Kidney tubule cell (primary cell): Measurements from ENCODE around the gene SNX25.
"Not testable (repeated sequence)": the region's sequence is repeated elsewhere in the genome, so short reads cannot be mapped to it uniquely, and the experiment has no call there.

Source experiments
- DNase-seq: peaks from one replicate; pipeline ENCODE4 v3.0.0-alpha.2; 2018; ENCODE audit warnings: low spot score

The SNX25 gene

DNA sequence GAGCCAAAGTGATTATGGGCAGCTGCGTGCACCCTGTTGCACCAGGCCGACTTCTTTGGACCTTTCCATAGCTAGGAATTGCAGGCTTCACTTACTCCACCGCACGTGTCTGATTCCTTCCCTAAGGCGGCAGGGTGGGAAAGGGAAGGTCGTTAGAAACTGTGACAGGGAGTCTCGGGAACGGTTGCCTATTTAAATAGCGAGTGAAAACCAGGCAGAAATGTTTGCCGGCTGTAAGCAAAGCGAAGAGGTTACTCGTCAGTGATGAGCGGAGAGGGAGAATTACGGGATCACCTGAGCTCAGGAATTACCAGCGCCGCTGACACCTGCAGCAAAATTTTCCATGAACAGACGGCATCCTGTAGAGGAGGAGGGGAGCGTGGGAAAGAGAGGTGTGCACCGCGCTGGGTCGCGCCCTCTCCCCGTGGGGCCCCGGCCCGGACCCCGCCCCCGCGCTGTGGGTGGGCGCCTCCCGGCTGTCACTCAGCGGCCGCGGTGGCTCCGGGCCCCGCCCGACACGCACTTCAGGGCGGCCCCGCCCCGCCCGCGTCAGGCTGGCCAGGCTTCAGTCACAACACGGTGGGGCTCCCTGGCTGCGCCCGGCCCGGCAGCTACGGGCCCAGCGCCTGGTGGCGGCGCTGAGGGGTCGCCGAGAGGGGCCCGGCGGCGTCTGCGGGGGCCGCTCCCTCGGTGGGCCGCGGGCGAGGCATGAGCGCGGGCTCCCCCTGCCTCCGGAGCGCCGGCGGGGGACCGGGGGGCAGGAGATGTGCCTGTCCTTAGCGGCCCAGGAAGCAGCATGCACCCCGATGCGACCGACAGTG, at the start of gene SNX25:
Gene SNX25 (plus strand): TSS at position 568 of the 821 bp plus-strand sequence. CDS start 229 bp downstream, at position 797.
- peak; percentile 88 for DNase-seq

DNA sequence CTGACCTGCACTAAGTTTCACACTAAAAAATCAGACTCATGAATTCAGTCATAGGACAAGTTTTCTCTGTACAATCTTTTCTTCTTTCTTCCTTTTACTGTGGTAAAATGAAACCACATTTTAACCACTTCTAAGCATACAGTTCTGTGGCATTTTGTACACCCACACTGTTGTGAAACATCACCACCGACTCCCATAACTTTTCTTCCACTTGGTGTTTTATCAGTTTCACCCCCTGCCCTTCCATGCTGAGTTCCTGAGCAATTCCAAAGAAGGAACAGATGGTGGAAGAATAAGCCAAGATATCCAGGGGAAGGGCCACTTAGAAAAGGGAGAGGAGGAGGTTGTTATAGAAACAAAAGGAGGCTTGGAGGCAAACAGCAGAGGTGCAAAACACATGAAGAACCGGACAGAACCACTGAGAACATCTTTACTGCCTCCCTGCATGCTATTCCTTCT, 43.8 kb upstream of the SNX25 start:
- no peak for DNase-seq

DNA sequence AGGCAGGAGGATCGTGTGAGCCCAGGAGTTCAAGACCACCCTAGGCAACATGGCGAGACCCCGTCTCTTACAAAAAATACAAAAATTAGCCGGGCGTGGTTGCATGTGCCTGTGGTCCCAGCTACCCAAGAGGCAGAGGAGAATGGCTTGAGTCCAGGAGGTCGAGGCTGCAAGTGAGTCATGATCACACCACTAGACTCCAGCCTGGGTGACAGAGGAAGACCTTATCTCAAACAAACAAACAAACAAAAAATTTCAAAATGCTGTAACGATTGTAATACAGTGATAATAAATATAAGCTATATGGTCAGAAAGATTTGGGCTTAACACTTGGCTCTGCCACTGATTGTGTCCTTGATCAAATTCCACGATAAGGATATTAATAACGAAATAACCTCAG, 42.2 kb upstream of the SNX25 start:
- no peak for DNase-seq

DNA sequence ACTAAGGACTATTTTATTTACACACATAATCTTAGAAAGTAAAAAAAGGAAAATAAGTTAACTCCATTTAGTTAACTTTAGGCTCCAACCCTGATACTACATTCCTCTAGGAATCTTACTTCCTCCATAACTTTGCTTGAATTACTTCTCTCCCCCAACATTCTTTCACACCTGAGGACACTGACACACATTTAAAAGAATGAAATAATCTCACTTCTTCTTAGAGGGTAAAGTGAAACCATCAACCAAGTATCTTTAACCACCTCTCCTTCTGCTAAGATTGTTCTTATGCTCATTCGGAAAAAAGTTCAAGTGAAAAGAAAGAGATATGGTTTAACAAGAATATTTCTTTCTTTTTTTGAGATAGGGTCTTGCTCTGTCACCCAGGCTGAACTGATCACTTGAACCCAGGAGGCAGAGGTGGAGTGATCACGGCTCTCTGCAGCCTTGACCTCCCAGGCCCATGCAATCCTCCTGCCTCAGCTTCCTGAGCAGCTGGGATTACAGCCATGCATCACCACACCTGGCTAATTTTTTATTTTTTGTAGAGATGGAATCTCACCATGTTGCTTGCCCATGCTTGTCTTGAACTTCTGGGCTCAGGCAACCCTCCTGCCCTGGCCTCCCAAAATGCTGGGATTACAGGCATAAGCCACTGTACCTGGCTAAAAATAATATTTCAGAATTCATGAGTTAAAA, 37.9 kb upstream of the SNX25 start:
- DNase-seq: peak; percentile 34

DNA sequence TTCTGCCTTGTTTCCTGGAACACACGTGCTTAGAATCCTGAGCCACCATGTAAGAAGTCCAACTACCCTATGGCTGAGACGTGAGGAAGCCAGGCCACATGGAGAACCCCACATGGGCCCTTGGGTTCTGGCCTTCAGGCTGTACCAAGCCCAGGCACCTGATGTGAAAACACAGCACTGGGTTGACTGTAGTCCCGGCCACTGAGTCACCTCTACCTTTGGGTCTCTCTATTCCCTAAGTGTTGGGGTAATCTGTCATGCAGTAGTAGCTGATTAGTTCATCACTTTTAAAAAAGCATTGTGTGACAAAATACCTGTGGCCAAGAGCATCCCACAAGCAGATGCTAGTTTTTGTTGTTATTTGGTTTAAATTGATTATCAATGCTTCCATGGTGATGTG, 29.9 kb upstream of the SNX25 start:
- DNase-seq: no peak

DNA sequence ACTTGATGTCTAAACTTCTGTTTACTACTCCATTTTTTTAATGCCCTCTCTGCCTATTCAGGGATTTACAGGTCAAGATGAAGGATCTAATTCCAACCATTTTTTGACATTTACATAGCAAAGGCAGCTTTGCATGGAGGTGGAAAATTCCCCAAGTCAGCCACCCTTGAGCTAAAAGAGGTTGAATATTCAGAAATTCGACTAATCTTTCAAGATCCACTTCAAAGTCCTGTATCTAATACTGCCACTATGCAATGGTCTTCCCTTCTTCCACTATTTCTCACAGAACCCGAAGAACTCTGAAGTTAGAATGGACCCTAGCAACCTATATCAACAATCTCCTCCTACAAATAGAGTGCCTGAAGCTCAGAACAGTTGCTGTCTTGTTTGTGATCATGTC, 27.2 kb upstream of the SNX25 start:
- DNase-seq: no peak

DNA sequence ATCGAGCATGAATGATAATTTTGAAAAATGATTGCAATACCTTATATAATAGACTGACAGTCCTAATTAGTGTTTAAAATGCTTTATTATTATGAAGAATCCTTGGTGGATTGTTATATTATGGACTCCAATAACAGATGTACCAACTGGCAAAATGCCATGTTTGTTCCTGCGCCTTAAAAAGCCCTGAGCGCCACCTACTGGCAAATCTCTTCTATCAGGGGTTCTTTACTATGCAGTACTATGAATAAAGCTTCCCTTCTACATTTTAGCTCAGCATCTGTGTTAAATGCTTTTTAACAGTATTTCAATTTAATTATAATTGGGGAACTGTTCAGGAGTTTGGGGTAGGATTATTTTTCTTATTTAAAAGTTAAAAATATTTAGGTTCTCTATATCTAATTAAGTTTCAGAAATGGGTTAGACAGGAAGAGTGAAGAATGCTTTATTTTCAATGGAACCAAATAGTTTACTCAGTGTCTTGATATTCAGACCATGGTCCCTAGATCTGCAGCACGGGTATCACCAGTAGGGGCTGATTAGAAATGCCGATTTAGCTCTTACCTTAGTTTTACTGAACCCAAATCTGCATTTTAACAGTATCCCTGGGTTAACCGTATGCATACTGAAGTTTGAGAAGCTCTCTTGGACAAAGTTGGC, 25.6 kb upstream of the SNX25 start:
- peak; percentile 84 for DNase-seq

DNA sequence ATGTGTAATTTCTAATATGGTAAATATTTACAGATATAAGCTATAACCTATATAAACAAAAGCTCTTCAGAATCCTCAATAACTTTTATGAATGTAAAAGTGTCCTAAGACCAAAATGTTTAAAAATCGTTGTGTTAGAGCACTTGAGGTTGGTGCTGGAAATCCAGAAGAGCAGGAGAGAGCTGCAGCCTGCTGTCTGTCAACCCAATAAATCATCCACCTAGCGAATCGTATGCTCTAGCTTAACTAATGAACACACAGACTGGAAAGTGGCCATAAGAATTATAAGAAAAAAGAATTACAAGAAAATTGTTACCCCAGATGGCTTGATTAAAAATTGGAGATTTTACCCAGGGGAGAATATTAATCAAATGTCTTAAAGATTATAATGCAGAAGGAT, 22.6 kb upstream of the SNX25 start:
- DNase-seq: no peak

DNA sequence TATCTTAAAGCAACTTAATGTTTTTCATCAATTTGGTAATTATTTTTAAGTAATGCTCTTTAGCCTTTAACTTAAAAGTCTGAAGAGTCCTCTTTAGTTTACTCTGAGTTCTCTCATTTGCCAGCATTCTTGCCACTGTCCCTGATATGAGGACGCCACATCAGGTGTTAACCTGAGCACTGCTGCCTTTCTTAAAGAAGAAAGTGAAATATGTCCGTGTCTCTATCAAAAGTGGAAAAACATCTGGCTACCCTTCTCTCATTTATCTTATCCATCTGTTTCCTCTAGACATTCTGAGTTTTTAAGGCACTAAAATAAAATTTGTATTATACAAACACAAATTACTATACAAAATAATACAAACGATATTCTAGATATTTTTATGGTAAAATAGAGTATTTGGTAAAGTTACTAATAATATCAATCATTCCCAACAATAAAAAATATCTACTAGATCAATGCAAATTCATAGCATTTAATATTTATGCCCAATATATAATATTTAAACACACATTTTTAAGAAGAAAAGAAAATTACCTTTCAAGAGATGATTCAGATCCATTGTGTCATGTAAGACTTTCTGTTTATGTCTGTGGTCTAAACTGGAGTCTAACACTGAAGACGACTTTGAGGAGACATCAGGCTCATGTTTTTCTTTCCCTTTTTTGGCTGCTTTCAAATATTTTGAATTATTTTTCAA, 19.6 kb upstream of the SNX25 start:
- DNase-seq: no peak

DNA sequence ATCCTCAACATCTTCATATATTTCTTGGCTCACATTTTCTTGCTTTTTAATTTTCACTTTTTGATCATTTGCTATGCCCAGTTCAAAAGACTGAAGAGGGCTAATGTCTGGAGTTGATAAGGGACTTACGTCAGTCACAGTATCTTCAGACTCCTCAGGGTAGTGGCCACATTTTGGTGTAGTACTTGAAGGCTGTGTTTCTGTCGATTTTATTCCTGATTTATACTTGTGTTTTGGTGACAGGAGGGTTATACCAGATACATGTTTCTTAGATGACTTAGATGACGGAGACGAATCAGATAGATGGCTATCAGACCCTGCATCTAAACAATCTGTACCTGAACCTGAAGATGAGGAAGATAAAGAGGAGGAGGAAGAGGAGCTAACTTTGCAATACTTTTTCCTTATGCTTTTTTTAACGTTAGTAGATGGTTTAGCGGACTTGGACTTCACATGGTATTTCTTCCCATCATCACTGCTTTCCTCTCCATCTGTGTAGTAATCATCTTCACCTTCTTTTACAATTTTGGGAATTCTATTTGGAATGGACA, 19.0 kb upstream of the SNX25 start:
- no peak for DNase-seq

DNA sequence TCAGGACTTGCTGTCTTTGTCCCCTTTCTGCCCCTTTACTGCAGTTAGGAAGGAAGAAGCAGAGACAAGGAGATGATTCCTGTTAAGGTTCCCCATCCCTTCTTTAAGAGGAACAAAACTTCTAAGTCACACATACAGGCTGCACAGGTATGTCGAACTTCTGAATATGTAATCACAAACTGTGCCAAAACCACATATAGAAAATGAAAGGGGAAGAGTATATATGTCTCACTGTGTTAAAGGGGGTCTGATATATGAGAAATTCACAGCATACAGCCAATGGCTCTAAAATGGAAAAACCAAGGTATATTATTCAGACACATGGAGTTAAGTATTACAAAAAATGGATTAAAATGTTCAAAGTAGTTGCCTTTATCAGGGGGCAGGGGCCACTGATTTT, 17.3 kb upstream of the SNX25 start:
- no peak for DNase-seq

DNA sequence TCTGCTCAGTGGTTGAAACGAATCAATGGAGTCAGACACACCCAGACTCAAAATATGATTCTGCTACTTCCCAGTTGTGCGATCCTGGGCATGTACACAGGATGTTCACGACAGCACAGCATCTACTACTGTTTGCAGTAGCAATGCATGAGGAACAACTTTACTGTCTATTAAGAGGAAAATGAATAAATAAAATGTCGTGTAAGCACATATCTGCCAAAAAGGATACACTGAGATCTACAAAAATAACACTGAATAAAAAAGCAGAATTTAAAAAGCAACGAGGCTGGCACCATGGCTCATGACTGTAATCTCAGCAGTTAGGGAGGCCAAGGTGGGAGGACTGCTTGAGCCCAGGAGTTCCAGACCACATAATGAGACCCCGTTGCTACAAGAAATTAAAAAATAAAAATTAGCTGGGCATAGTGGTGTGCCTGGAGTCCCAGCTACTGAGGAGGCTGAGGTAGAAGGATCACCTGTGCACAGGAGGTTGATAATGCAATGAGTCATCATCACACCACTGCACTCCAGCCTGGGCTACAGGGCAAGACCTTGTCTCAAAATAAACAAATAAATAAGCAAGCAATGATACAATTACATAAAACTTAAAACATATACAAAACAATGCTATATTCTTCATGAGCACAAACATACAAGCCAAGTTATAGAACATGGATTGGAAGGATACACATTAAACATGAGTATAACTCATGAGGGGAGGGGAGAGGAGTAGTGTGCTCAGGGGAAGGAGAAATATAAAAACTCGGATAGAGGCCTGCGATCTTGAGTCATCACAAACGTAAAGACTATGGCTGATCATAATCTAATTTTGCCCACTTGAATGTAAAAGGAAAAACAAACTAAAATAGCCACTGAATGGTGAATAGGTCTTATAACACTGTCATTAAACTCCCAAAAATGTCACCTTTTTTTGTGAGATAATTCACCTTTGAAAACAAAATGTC, 14.2 kb upstream of the SNX25 start:
- DNase-seq: no peak

DNA sequence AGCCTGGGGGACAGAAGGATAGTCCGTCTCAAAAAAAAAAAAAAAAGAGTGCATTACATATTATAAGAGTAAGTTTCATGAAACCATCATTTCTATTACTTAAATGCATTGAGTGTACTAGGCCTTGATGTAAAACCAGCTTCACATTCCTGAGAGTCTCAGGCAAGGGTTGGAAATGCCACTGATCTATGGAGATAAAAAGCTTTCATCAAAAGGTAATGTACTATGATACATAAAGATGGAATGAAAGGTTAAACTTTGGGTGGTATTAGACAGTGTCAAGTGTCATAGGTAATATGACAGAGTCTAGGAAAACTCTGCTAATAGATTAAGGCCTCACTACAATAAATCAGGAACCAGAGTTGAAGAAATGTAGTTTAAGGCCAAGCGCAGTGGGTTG, 13.0 kb upstream of the SNX25 start:
- DNase-seq: peak; percentile 21

DNA sequence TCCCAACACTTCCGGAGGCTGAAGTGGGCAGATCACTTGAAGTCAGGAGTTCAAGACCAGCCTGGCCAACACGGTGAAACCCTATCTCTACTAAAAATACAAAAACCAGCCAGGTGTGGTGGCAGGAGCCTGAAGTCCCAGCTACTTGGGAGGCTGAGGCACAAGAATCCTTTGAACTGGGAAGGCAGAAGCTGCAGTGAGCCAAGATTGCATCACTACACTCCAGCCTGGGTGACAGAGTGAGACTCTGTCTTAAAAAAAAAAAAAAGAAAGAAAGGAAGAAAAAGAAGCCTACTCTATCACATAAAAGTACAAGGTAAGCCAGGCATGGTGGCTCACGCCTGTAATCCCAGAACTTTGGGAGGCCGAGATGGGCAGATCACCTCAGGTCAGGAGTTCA, 11.2 kb upstream of the SNX25 start:
- not testable (repeated sequence) for DNase-seq

DNA sequence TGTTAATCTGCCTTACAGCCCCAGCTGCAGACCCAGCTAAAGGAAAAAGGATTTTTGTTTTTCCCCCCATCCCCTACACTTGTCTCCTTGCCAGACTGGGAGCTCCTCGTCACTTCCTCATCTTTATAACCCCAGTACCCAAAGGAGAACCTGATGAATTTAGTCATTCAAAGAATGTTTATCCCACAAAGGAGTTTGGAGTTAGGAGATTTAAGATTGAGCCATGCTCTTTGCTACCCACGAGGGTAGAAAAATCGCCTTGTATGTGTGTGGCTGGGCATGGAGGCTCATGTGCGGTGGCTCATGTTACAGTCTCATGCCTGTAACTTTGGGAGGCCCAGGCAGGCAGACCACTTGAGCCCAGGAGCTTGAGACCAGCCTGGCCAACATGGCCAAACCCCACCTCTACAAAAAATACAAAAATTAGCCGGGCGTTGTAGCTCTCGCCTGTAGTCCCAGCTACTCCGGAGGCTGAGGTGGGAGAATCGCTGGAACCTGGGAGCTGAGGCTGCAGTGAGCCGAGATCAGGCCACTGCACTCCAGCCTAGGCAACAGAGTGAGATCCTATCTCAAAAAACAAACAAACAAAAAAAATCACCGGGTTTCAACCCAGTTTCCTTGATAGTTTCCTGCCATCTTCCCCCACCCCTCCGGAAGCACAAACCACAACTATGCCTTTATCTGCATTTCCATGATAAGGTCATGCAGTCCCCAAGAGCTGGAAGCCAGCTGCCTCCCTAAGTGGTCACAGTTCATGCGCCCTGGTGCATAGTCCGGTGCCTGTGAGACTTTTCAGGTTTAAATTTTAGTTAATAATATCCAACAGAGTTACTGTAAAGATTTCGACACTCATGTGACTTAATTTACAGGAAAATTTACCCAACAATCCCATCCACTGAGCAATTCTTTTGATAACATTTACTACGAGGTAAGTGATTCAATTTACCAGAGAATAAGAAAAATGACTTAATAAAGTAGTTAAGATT, 7.1 kb upstream of the SNX25 start:
- DNase-seq: peak; percentile 57

DNA sequence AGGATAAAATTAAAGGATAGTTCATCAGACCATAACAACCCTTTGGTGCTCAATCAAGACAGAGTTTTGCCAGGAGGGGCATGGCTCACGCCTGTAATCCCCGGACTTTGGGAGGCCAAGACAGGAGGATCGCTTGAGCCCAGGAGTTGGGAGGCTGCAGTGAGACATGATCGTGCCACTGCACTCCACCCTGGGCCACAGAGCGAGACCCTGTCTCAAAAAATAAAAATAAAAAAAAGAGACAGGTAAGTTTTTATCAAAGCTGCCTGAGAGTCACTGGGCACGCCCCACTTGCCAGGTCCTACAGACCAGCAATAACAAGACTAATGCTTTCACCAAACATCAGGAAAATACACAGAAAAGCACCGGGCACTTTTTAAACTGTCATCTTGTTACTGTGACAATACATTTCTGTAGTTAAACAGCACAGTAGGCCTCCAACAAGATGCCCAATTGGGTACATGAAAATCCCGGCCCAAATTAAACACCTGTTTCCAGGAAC, 6.4 kb upstream of the SNX25 start:
- DNase-seq: no peak

DNA sequence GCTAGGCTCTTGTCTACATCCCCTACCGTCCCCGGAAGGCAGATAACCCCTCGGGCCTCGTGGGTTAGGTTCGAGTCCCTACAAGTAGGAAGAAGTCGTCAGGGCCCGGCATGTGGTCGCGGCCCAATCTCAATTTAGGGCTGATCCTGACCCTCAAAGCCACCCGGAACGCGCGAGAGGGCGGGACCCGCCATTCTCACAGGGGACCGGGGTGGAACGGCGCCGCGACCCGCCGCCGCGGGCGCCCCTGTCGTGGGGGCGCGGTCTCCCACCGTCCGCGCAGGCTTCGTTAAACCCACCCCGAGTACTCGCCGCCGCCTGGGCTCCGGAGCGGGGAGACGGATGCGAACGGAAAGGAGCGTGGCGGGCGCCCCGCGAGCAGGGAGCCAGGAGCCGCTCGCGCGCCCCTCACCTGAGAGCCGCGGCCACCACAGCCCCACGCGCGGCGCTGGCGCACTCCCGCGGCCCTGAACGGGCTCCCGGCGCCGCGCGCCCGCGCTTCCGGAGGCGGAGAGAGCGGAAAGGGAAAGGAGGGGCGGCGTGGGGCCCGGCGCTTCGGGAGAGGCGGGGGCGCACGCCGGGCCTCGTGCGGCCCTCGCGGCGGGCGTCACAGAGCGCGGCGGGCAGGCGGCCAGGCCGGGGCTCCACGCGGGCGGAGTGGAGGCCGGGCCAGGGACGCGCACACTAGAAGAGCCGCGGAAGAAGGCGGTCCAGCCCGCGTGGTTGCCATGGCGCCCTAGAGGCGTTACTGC, 5.7 kb upstream of the SNX25 start, which contains the start of gene CFAP97:
Gene CFAP97 (minus strand): TSS at position 515 of the 752 bp plus-strand sequence. CDS start 12,804 bp downstream, outside the sequence.
- DNase-seq: peak; percentile 89

DNA sequence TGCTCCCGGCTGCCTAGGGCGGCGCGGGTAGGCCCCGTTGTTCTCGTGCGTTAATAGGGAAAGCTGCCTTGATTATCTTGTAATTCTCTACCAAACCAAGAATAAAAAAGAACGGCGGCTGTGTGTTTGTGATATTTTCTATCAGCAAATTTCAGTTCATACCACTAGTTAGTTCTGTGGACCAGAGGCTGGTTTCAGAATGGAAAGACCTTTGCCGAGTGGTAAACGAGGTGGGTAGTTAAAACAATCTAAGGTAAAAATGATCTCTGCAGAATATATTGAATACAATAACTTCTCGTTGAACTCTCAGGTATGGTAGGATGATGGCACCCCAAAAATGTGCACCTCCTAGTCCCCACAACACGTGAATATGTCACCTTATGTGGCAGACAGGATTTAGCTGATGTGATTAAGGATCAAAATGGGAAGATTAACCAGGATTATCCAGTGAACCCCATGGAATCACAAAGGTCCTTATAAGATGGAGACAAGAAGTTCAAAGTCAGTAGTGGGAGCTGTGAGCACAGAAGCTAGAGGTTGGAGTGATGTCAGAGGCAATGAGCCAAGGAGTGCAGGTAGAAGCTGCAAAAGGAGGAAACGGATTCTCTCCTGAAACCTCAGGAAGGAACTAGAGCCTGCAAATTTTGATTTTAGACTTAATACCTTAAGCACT, 5.0 kb upstream of the SNX25 start:
- DNase-seq: peak; percentile 70
